ENCODE results near the gene NAV1.

Gene NAV1

DNA sequence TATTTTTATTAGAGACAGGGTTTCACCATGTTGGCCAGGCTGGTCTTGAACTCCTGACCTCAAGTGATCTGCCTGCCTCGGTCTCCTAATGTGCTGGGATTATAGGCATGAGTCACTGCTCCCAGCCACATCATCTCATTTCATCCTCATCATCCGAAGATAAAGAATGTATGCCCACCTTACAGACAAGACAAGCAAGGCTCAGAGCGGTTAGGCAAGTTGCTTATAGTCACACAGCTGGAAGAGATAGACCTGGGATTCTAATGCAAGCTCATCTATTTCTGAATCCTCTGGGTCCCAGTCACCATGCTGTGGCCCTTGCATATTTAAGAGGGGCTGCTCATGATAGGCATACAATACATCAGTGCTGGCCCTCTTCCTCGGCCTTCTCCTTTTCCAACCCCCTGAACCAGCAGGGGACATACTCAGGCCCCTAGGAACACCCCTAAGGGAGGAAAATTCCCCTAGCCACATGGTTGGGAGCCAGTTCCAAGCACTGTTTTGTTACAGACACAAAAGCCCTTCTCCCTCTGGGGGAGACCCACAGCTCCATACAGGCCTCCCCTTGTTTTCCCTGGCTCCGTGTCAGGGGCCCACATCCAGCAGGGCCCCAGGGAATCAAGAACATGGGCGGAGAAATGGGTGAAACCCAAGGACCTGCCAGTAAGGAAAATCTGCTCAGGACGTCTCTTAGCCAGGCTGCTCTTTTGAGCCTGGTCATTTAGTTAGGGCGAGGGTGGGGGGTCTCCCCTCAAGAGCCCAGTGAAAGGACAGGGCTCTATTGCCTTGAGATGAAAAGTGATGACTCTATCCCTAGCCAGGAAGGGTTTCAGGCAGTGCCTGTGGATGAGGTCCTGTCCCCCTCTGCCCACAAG, 38.9 kb upstream of the NAV1 start:
- in situ Hi-C loops (cut with MboI; ENCODE audit: low sequenced_read_pairs) = no loop called here
- H3K4me1 ChIP-seq = peaks cover 13% of the 10 kb centered on the region
- H3K4me3 ChIP-seq = no peak overlapping the region
- H3K9me3 ChIP-seq = no peaks in the 10 kb centered on the region
- H3K27me3 ChIP-seq (ENCODE audit: low read depth) = no peaks in the 10 kb centered on the region
- DNase-seq (ENCODE audit: low spot score in 2 of 2) = no peak
- H3K36me3 ChIP-seq (replicated peaks) = no peaks in the 10 kb centered on the region; the same call in 1 of the 2 replicates

DNA sequence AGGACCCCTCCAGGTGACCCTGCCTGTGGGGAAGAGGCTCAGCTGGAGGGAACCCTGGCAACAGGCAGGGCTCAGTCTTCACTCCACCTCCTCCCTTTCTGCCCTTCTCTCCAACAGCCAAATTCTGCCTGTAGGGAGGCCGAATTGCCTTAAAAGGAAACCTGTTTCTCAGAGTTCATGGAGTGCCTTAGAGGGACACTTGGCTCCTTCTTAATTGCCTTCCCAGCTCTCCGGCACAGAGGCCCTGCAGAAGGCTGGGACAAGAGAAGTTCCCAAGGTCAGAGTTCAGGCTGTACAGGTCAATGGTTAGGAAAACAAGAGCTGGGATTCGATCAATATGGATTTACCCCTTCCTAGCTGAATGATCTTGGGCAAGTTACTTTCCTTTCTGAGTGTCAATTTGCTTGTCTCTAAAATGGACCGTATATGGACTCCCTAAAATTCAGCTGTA, 38.2 kb upstream of the NAV1 start:
- no peaks in the 10 kb centered on the region; the same call in 1 of the 2 replicates for H3K36me3 ChIP-seq (replicated peaks)
- DNase-seq (ENCODE audit: low spot score in 2 of 2) = no peak
- H3K4me1 ChIP-seq = peaks cover 15% of the 10 kb centered on the region

DNA sequence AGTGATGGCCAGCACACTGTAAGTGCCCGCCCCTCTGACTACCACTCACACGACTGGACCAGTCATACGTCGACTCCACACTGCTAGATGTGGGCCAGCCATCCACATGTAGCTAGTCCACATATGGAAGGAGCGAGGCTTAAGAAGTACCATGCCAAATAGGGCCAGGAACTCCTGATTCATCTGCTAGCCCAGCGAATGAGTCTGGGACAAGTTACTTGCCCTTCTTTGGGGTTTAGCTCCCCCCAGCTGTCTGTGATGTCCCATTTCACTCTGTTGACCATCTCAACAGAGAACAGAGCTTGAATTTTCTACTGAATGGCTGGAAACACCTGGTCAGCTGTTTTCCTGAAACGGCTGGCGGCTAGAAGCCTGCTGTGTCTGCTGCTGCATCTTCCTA, 37.8 kb upstream of the NAV1 start:
- H3K4me3 ChIP-seq = no peak overlapping the region
- H3K9me3 ChIP-seq = no peaks in the 10 kb centered on the region
- in situ Hi-C loops (cut with MboI; ENCODE audit: low sequenced_read_pairs) = no loop called here
- DNase-seq (ENCODE audit: low spot score in 2 of 2) = no peak
- no peaks in the 10 kb centered on the region; the same call in 1 of the 2 replicates for H3K36me3 ChIP-seq (replicated peaks)
- no peaks in the 10 kb centered on the region for H3K27me3 ChIP-seq (ENCODE audit: low read depth)
- peaks cover 20% of the 10 kb centered on the region for H3K4me1 ChIP-seq

More for the DNA sequence above, 38.2 kb upstream of the NAV1 start:
- Histone ChIP-seq H3K9me3 (no peaks in the 10 kb centered on the region), H3K4me3 (no peak overlapping the region), H3K27me3 (ENCODE audit: low read depth) (no peaks in the 10 kb centered on the region)
- in situ Hi-C loops (cut with MboI; ENCODE audit: low sequenced_read_pairs) = no loop called here

DNA sequence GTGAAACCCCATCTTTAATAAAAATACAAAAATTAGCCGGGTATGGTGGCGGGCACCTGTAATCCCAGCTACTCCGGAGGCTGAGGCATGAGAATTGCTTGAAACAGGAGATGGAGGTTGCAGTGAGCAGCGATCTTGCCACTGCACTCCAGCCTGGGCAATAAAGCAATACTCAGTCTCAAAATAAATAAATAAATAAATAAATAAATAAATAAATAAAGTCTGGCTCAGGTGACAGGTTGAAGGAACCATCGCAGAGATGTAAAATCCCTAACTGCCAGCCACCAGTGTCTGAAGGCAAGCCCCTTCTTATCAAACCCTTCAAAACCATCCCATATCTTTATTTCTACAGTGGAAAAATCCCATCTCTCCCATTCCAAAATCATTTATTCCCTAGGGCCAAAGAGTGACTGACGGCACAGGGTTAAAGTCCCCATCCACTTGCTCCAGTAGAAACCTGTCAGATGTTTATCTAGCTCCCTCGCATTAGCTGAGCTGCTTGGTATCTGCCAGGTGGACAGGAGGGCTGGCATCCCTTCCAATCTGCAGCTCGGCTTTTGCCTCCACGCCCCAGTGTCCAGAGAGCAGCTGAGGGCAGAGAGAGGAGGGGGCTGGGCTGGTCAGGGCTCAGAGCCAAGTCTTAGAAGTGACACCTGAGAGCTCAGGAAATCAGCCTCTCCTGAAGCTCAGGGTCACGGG, 37.0 kb upstream of the NAV1 start:
- Histone ChIP-seq H3K4me1 (peaks cover 24% of the 10 kb centered on the region), H3K27me3 (ENCODE audit: low read depth) (no peaks in the 10 kb centered on the region), H3K9me3 (no peaks in the 10 kb centered on the region), H3K4me3 (no peak overlapping the region), H3K36me3 (replicated peaks) (no peaks in the 10 kb centered on the region)
- no peak for DNase-seq (ENCODE audit: low spot score in 2 of 2)
- in situ Hi-C loops (cut with MboI; ENCODE audit: low sequenced_read_pairs) = no loop called here

DNA sequence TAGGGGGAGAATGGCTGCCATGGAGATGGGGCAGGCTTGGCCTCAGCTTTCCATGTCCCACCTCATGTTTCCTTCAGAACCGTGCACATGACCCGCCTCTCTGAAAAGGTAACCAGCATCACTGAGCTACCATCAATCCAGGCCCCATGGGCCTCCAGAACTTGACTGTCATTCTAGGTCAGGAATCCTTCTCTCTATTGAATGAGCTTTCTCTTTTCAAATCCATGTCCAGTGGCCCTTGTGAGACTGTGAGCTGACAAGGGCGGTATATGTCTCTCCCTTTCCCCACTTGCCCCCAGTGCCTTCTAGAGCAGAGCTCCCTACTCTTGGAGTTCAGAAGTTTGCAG, 36.4 kb upstream of the NAV1 start:
- no peak for DNase-seq (ENCODE audit: low spot score in 2 of 2)
- Histone ChIP-seq H3K4me3 (no peak overlapping the region), H3K4me1 (peaks cover 29% of the 10 kb centered on the region), H3K36me3 (replicated peaks) (no peaks in the 10 kb centered on the region), H3K27me3 (ENCODE audit: low read depth) (no peaks in the 10 kb centered on the region), H3K9me3 (no peaks in the 10 kb centered on the region)
- in situ Hi-C loops (cut with MboI; ENCODE audit: low sequenced_read_pairs) = no loop called here

DNA sequence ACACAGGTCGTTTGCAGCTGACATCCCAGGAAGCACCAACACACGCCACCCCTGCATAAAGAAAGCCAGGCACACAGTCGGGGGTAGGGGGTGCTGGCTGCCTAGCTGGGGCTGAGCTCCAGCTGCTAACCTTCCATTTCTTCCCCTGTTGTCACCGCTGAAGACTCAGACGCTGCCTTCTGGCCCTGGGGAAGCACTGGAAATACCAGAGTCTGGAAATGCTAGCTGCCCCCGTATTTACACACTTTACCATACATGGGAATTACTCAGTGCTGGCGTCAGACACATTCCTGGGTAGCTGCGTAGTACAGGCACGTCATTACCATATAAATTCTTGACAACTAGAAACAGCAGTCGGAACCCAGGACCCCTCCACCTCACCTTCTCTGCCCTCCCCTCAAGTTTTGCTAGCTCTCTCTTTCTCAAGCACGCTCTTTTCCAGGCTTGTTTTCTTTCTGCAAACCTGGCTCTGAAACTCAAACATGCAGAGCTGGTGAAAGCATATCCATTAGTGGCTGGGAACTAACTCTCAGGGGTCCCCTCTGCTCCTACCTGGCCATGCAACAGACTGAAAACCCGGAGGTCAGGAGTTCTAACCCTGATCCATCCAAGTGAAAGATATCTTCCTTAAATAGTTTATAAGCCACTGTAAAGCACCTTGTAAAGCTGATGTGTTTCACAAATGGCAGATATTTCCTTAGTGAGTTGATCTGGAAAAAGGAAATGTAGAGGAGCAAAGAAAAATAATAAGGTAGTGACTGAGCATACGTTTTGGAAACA, 35.3 kb upstream of the NAV1 start:
- peak; percentile 33 for DNase-seq (ENCODE audit: low spot score in 2 of 2)
- in situ Hi-C loops (cut with MboI; ENCODE audit: low sequenced_read_pairs) = no loop called here
- Histone ChIP-seq H3K9me3 (no peaks in the 10 kb centered on the region), H3K4me1 (peaks cover 29% of the 10 kb centered on the region), H3K4me3 (no peak overlapping the region), H3K27me3 (ENCODE audit: low read depth) (no peaks in the 10 kb centered on the region), H3K36me3 (replicated peaks) (no peaks in the 10 kb centered on the region)

DNA sequence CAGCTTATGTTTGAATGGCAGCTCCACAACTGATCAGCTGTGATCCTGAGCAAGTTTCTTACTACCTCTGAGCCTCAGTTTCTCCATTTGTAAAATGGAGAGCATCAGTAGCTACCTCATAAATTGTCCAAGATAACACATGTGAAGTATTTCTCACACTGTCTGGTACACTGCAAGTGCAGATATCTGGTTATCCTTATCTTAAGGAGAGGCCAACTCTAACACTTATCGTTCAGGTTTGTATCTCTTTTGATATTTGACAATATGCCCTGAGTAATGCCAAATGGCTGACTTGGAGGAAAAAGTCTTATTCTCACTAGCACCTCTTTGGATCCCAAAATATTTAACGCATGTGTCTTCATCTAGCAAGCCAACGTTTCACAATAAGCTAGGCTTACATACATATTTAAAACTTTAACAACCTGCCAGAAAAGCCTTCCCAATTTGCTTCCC, 34.7 kb upstream of the NAV1 start:
- Histone ChIP-seq H3K36me3 (replicated peaks) (no peaks in the 10 kb centered on the region), H3K4me3 (no peak overlapping the region), H3K27me3 (ENCODE audit: low read depth) (no peaks in the 10 kb centered on the region), H3K4me1 (peaks cover 29% of the 10 kb centered on the region), H3K9me3 (no peaks in the 10 kb centered on the region)
- no peak for DNase-seq (ENCODE audit: low spot score in 2 of 2)
- in situ Hi-C loops (cut with MboI; ENCODE audit: low sequenced_read_pairs) = no loop called here

DNA sequence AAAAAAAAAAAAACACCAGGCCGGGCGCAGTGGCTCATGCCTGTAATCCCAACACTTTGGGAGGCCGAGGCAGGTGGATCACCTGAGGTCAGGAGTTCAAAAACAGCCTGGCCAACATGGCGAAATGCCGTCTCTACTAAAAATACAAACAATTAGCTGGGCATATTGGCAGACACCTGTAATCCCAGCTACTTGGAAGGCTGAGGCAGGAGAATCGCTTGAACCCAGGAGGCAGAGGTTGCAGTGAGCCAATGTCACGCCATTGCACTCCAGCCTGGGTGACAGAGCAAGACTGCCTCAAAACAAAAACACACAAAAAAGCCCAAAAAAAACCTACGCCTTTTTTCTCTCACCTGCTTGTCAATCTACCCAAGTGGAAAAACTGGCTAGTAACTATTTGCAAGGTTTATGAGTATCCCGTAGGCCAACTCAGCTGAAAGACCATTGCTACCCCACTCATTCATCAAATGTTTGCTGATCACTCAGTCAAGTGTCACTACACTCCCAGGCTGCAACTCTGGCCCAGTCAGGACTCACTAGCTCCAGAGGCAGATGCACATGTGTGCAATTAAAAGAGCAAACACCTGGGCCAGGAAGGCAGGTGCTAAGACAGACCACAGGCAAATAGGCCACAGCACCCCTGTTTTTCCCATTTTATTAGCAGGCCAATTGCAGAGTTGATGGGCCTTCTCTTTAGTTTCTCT, 34.0 kb upstream of the NAV1 start:
- DNase-seq (ENCODE audit: low spot score in 2 of 2) = no peak
- Histone ChIP-seq H3K4me1 (peaks cover 29% of the 10 kb centered on the region), H3K27me3 (ENCODE audit: low read depth) (no peaks in the 10 kb centered on the region), H3K4me3 (no peak overlapping the region), H3K9me3 (no peaks in the 10 kb centered on the region), H3K36me3 (replicated peaks) (no peaks in the 10 kb centered on the region)
- in situ Hi-C loops (cut with MboI; ENCODE audit: low sequenced_read_pairs) = no loop called here

DNA sequence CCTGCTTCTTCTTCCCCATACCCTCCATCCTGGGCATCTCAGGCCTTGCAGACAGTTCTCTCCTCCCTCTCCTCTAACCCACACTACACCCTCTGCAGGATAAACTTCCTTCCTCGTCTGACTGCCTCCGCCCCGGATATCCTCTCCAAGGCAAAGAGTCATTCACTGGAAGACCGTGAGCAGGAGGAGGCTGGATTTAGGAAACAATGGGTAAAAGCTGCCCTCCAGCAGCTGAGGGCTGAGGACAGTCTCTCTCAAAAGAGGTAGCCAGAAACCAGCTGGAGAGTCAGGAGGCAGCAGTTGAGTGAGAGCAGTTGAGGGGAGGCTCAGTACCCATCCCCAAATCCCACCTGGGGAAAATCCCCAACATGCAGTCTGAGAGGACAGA, 33.4 kb upstream of the NAV1 start:
- no peaks in the 10 kb centered on the region for H3K27me3 ChIP-seq (ENCODE audit: low read depth)
- DNase-seq (ENCODE audit: low spot score in 2 of 2) = peak in 1 of 2 experiments; percentile 46

DNA sequence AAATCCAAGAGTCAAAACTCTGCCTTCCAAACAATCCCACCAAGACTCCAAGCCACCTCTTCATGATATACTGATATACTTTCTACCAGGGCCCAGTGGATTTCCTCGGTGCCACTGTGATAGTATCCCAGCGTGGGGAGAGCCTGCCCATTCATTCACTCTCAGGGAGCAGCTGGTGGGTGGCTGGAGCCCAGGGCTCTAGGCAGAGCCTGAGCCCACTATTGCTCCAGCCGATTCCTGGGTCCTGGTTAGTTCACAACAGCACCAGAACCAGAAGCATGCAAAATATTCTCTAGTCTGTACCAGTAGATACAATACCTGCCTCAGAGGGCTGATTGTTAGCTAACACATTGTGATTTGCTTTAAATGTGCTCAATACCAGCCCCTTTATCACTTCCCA, 32.8 kb upstream of the NAV1 start:
- Histone ChIP-seq H3K4me3 (peak overlapping the region; percentile 35), H3K36me3 (replicated peaks) (no peaks in the 10 kb centered on the region), H3K9me3 (no peaks in the 10 kb centered on the region), H3K4me1 (peaks cover 29% of the 10 kb centered on the region), H3K27me3 (ENCODE audit: low read depth) (no peaks in the 10 kb centered on the region)
- no peak for DNase-seq (ENCODE audit: low spot score in 2 of 2)
- in situ Hi-C loops (cut with MboI; ENCODE audit: low sequenced_read_pairs) = no loop called here

More for the DNA sequence above, 33.4 kb upstream of the NAV1 start:
- Histone ChIP-seq H3K4me1 (peaks cover 29% of the 10 kb centered on the region), H3K9me3 (no peaks in the 10 kb centered on the region), H3K36me3 (replicated peaks) (no peaks in the 10 kb centered on the region), H3K4me3 (no peak overlapping the region)
- in situ Hi-C loops (cut with MboI; ENCODE audit: low sequenced_read_pairs) = no loop called here

DNA sequence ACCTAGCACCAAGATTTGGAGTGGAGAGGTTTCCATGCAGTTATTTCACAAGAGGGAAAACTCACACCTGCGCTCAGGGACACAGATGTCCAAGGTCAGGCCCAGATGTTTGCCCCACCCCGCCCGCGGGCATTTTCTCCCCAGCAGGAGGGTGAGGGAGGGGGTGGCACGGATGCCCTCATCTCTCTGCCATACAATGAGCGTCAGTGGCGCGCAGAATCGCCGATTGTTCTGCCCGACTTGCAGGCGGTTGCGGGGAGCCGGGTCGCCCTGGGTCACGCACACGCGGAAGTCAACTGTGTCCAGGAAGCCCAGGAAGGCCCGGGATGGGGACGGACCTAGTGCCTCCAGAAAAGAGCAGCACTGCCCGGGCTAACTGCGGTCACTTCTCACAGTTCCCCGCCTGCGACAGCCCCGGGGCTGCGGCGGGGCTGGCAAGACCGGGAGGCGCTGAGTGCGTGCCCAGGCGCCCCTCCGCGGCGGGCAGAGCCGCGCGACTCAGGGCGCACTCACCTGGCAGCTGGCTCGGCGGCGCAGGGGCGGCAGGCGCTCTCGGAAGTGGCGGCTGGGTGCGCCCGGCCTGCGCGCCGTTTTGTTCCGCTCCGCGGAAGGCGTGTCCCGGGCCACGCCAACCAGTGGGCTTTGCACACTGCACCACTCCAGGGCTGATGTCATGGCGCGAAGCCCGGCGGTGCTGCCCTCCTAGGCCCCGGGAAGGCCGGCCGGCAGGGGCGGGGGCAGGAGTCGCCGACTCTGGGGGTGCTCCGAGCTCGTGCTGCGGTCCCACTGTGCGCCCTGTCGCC, 32.2 kb upstream of the NAV1 start, which contains the start of gene CSRP1:
TSS of gene CSRP1 (minus strand) at position 567 of the 803 bp plus-strand sequence. CDS start 10,820 bp downstream, outside the sequence.
- peak; percentile 34 to 72 for DNase-seq (ENCODE audit: low spot score in 2 of 2)
- Histone ChIP-seq H3K27me3 (ENCODE audit: low read depth) (no peaks in the 10 kb centered on the region), H3K4me3 (peak within 1 kb of the TSS; percentile 35), H3K9me3 (no peaks in the 10 kb centered on the region), H3K4me1 (peaks cover 29% of the 10 kb centered on the region), H3K36me3 (replicated peaks) (no peaks in the 10 kb centered on the region)
- in situ Hi-C loops (cut with MboI; ENCODE audit: low sequenced_read_pairs) = no loop called here

DNA sequence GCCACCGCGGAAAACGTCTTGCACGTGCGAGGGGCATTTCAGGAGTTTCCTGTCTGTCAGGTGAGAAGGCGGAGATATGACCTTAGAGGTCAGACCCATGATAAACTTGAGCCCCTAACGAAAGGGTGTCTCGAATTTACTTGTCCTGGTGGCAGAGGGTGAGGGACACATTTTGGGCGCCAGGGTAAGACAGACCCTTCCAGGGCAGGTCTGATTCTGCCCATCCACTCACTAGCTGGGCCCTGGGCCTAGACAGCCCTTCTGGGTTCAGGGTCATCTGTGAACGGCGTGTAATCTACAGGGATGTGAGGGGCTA, 31.6 kb upstream of the NAV1 start:
- in situ Hi-C loops (cut with MboI; ENCODE audit: low sequenced_read_pairs) = no loop called here
- Histone ChIP-seq H3K4me3 (peak overlapping the region; percentile 35), H3K9me3 (no peaks in the 10 kb centered on the region), H3K4me1 (peaks cover 29% of the 10 kb centered on the region), H3K36me3 (replicated peaks) (no peaks in the 10 kb centered on the region), H3K27me3 (ENCODE audit: low read depth) (no peaks in the 10 kb centered on the region)
- DNase-seq (ENCODE audit: low spot score in 2 of 2) = no peak

DNA sequence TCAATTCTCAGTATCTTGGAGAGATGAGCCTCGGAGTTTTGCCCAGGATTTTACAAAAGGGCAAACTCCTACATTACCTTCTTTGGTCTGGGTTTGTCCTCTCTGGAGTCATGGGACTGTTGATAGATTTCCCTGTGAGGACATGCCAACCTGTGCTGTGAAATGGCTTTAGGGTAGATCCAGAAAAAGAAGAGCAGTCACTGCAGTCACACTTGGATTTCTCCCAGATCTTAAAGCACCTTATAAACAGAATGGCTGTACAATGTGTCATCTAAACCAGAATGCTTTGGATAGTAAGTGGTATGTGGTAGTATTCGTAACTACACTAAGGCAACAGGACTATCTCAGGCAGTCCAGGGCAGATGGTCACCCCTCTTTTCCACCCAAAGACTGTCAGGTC, 30.1 kb upstream of the NAV1 start:
- Histone ChIP-seq H3K36me3 (replicated peaks) (no peaks in the 10 kb centered on the region), H3K4me3 (no peak overlapping the region), H3K27me3 (ENCODE audit: low read depth) (no peaks in the 10 kb centered on the region), H3K4me1 (peaks cover 24% of the 10 kb centered on the region), H3K9me3 (no peaks in the 10 kb centered on the region)
- in situ Hi-C loops (cut with MboI; ENCODE audit: low sequenced_read_pairs) = no loop called here
- DNase-seq (ENCODE audit: low spot score in 2 of 2) = no peak
